NCI-H774 (cell line): ENCODE results near the gene ZNF20.
"Not testable (repeated sequence)": the region's sequence is repeated elsewhere in the genome, so short reads cannot be mapped to it uniquely, and the experiment has no call there.

Source experiments
- DNase-seq: peaks from one replicate; lab custom pipeline; 2025; lab: John Stamatoyannopoulos, UW

ZNF20 gene

DNA sequence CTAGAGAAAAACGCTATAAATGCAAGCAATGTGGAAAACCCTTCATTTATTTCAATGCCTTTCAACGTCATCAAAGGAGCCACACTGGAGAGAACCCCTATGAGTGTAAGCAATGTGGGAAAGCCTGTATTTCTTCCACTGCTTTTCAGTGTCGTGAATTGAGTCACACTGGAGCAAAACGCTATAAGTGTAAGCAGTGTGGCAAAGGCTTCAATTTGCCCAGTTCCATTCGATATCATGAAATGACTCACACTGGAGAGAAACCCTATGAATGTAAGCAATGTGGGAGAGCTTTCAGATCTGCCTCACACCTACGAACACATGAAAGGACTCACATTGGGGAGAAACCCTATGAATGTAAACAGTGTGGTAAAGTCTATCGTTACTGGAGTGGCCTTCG is 27.4 kb downstream of the ZNF20 start:
- no peak for DNase-seq

DNA sequence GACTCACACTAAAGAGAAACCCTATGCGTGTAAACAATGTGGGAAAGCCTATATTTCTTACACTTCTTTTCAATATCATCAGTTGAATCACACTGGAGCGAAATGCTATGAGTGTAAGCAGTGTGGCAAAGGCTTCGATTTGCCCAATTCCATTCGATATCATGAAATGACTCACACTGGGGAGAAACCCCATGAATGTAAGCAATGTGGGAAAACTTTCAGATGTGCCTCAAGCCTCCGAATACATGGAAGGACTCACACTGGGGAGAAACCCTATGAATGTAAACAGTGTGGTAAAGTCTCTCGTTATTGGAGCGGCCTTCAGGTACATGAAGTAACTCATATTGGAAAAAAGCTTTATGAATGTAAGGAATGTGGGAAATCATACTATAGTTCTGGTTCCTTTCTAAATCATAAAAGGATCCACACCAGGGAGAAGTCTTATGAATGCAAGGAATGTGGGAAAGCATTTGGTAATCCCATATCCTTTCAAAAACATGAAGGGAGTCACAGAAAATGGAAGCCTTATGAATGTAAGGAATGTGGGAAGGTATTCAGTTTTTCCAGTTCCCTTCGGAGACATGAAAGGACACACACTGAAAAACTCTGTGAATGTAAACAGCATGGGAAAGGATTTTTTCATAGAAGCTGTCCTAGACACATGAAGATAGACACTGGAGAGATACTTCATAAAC is 28.1 kb downstream of the ZNF20 start:
- DNase-seq: no peak

DNA sequence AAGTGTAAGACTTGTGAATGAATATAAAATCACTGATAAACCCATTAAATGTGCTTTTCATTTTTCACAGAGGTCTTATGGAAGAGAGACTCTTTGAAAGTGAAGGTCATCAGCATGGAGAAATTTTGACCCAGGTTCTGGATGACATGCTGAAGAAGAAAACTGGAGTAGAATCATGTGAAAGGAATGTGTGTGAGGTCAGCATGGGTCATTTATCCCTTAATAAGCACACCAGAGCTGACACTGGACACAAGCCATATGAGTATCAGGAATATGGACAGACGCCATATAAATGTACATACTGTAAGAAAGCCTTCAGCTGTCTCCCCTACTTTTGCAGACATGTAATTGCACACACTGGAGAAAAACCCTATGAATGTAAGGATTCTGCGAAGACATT is 29.0 kb downstream of the ZNF20 start:
- no peak for DNase-seq

DNA sequence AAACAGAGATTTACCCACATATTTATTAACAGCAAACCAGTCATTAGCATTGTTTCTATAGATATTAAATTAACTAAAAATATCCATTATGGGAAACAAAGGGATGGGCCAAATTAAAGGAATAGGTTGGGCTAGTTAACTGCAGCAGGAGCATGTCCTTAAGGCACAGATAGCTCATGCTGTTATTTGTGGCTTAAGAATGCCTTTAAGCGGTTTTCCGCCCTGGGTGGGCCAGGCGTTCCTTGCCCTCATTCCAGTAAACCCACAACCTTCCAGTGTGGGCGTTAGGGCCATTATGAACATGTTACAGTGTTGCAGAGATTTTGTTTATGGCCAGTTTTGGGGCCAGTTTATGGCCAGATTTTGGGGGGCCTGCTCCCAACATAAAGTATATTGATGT is 36.2 kb downstream of the ZNF20 start:
- DNase-seq: not testable (repeated sequence)

DNA sequence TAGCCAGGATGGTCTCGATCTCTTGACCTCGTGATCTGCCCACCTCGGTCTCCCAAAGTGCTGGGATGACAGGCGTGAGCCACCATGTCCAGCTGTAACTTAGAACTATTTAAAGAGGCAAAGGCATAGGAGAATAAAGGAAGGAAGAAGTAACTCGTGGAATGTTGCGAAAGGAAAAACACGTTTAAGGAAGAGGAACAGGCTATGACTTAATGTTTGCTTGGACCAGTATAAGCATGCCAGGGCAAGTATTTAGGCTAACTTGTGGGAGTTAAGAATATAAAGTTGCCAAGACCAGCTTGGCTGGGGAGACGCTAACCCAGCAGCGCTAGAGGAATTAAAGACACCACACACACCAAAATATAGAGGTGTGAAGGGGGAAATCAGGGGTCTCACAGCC is 42.1 kb downstream of the ZNF20 start:
- DNase-seq: no peak

DNA sequence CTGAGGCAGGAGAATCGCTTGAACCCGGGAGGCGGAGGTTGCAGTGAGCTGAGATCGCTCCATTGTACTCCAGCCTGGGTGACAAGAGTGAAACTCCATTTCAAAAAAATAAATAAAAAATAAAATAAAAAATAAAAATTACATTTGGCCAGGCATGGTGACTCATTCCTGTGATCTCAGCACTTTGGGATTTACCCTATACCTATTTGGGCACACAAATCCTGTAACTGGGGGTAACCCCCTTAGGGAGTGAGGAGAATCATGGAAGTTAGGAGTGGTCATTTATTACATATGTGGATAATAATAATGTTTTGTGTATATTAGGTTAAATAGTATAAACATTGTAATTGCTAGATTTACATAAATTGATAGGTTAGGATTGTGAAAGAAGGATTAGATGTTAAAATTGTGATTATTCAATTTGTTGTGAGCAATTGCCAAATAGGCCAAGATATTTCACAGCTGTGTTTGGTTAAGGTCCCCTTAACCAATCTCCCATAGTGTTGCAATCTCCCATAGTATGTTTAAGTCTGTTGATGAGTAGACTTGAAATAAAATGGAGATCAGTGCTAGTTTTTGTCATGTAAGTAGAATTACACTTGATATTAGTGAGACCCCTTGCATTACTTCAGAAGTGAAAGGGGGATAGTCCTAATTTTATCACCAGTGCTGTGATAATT is 44.9 kb downstream of the ZNF20 start:
- no peak for DNase-seq

DNA sequence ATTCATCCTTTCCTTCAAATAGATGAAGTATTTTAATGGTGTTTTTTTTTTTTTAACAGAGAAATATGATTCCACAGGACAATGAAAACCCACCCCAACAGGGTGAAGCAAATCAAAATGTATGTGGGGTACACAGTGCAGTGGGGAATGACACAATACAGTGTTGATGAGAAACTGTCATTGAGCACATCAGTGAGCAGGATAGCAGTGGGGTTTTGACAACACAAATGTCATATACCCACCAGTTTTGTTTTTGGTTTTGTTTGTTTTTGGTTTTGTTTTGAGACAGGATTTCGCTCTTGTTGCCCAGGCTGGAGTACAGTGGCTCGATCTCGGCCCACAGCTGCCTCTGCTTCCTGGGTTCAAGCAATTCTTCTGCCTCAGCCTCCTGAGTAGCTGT is 46.4 kb downstream of the ZNF20 start:
- DNase-seq: no peak

DNA sequence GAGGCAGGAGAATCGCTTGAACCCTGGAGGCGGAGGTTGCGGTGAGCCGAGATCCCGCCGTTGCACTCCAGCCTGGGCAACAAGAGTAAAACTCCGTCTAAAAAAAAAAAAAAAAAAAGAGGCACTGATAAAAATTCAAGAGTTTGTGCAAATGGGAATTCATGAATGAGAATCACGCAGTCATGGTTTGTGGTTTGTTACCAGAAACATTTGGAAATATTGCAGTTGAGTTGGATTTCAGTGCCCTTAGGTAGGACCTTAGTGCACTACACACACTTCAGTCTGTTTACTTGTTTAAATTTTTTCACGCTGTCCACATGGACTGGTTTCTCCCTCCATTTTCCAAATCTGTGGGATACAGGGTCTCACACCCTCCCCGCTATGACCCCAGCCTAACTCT is 47.2 kb downstream of the ZNF20 start:
- no peak for DNase-seq

DNA sequence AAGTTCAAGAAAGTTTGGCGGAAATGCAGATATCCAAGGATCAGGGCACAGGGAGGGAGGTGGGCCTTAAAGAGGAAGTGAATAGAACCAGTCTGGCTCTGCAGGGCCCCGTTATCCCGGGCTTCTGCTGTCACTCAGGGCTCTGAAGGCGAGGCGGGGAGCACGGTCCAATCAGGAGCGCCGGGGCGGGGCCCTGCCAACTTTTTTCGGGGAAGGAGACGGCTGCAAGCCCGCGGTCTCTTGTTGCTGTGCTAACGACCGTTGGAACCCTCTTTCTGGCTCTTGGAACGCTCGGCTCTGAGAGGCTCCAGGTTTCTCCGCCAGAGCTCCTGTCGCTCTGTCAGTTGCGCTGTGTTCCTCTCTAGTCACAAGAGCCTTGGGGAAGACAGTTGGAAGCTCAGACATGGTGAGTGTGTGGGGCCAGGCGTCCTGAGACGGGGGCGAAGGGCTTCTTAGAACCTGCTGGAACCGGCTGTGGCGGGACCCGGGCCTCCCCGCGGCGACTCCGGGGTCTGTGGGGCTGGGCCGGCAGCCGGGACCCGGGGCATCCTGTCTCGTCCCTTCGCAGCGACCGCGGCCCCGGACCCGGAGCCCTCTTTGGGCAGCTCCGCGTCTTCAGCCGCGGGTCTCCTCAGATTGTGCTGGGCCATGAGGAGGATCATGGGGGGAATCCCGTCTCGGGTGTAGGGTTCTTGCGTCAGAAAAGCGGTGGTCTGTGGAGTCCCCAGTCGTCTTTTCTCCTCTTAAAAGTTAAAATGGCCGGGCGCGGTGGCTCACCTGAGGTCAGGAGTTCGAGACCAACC is 47.9 kb downstream of the ZNF20 start:
- peak; percentile 5 for DNase-seq

DNA sequence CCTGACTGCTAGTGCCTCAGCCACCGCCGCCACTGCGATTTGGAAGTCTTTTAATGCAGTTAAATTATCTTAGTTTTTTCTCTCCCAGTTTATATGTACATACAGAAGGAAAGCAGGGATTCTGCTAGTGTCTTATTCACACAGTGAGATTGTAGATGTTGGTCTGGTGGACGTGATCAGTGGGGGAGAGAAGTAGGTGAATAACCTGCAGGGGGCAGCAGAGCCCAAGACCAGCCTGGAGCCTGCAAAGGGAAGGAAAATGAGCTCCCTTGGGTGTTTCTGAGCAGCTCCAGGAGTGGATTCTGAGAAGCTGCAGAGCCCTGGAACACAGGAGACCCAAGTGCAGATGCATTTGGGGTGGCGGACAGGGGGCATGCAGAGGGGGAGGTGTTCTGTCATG is 49.3 kb downstream of the ZNF20 start:
- peak; percentile 41 for DNase-seq

DNA sequence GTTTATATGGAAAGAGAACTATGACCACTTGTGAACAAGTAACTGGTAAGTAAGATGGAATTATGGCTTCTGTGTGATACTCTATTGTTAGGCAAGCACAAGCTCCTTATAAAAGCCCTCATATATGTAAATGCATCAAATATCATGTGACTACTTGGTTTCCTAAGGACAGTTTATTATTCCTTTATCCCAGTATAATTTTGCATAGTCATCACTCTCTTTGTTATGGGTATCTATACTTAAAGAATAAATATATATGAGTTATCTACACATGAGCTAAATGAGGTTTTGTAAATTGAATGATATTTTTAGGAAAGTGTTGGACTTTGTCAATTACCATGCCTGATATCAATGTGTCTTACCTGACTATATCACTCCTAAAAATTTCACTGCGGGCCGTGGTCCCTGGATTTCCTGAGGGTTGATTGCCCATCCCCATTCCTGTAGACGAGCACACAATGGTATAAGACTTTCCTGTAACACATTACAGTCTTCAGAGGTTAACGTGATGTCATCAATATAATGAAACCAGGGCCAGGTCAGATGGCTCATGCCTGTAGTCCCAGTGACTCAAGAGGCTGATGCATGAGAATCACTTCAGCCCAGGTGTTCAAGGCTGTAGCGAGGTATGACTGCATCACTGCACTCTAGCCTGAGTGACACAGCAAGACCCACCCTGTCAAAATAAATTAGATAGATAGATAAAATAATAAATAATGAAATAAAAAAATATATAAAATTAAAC is 54.9 kb downstream of the ZNF20 start:
- DNase-seq: no peak

DNA sequence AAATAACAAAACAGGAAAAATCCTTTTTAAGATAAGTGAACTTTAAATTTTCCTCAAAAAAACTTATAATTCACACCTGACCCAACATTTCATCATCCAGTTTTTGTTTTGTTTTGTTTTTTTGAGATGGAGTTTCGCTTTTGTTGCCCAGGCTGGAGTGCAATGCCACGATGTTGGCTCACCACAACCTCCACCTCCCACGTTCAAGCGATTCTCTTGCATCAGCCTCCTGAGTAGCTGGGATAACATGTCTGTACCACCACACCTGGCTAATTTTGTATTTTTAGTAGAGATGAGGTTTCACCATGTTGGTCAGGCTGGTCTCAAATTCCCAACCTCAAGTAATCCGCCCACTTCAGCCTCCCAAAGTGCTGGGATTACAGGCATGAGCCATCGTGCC is 56.8 kb downstream of the ZNF20 start:
- not testable (repeated sequence) for DNase-seq
